Fibroblast of skin of right quadriceps (primary cell): Measurements from ENCODE around the gene RGS9.

ENCODE experiments used
- DNase-seq: peaks from one replicate; pipeline ENCODE4 v3.0.0-alpha.2; 2013

Gene RGS9

DNA sequence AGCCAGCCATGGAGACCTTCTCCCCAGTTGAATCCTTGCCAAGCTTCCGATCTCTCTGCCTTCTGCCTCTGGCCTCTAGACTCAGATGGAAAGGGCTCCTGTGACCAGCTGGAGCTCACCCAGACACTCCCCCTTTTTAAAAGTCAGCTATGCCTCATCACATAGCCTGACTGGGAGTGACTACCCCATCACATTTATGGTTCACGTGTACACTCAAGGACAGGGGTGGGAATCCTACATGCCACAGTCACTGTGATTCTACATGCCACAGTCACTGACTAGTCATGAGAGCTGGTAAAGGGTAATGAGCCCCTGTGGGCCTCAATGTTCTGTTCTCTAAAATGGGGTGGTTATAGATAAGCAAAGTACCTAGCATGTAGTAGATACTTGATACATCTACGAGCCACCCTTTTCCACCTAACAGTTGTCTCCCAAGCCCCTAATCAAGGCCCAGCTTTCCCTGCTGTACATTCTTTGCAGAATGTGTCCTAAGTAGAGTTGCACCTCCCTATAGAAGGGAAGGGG, 85.1 kb downstream of the RGS9 start:
- peak; percentile 32 for DNase-seq

DNA sequence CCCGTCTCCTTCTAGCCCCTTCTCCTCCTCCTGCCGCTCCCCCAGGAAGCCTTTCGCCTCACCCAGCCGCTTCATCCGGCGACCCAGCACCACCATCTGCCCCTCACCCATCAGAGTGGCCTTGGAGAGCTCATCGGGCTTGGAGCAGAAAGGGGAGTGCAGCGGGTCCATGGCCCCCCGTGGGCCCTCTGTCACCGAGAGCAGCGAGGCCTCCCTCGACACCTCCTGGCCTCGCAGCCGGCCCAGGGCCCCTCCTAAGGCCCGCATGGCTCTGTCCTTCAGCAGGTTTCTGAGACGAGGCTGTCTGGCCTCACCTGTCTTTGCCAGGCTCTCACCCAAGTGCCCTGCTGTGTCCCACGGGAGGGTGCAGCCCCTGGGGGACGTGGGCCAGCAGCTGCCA, 87.9 kb downstream of the RGS9 start:
- DNase-seq = no peak

DNA sequence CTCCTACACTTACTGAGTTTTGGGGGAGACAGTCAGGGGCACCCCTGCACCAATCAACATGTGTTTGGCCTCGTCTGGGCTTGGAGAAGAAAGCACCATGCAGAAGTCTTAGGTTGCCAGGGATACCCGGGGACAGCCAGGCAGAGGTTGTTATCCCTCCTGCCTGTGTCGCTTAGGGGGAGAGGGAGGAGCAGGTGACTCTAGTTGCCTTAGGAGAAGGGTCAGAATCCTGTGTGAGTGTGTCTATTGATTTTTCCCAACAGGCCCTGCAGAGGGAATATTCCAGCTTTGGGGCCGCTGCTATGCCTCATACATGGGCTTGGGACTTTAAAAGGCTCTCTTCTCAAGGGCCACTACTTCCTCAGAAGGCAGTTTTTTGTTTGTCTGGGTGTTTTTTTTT, 89.1 kb downstream of the RGS9 start:
- DNase-seq = no peak

DNA sequence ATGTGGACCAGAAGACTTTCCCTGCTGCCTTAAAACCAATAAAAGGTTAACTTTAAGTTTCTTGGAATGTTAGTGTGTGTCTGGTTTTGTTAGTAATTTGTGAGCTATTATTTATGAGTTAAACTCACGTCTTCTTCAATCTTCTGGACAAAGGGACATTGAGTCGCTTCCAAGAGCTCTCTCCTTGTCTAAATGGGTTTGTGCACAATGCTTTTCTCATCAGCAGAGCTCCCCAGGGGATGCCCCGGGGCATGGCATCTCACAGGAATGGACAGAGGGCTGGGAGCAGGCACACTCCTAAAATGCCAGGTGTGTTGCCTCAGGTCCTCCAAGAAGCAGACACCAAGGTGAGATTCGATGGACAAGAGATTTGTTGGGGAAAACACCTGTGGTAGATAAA, 90.5 kb downstream of the RGS9 start:
- DNase-seq = no peak

DNA sequence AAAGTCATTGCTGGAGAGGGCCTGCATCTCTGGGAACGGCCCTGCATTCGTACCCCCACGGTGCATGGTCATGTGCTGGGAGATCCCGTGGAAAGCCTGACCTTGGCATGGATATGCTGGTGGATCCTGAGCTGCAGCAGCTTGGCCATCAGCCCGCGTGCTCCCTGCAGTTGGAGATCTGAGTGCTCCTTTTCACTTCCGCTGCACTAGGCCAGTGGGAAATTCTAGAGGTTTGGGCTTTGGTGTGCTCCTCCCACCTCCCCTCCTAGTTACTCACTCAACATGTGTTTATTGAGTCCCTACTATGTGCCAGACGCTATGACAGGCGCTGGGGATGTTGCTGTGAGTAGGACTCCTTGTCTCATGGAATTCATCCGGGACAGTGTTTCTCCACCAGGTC, 91.1 kb downstream of the RGS9 start:
- DNase-seq = no peak

DNA sequence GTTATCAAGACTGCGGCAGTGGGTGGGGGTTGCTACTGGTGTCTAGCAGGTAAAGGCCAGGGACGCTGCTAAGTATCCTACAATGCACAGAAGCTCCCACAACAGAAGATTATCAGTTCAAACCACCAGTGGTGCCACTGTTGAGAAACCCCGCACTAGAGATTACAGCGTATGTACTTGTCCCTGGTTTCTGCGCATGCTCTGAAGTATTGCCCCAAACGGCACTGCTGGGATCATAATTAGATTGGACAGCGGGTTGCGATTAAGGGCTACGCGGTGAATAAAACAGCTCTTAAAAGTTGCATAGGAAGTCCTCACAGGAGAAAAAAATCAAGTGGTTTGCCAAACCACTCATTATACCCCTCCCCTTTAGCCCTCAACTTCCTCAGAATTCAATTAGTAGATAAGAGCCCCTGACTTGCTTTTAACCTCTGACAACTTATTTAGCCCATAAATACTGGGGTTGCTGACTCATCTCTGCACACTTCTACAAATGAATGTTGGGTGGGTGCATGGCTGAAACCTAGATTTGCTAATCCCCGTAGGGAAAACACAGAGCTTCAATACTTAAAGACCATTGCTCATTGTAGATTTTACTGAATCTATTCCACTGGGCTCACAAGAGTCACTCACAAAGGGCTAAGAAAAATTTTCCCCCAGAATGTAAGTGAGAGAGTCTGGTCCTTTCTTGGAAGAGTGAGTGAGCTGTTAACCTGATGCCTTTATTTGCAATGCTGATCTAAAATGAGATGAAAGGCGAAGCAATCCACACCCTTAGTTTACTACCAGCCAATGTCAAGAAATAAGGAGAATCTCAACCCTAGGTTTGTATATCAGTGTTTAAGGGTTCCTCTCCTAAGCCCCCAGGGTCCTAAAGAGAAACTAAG, 91.8 kb downstream of the RGS9 start:
- DNase-seq = peak; percentile 81

DNA sequence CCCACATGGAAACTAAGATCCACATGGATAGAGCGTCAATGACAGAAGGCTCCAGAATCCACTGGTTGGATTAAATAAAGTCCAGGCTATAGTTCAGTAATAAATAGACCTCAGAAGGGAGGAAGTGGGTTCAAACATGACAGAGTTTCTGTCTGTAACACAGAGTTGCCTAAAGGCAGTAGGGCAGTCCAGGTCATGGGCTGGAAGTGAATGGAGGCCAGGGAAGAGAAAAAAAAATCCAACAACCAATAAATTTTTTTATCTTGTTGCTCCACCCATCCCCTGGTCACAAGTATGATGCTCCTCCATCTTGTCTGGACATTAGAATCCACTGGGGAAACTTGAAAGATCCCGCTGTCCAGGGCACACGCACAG, 92.4 kb downstream of the RGS9 start:
- no peak for DNase-seq

DNA sequence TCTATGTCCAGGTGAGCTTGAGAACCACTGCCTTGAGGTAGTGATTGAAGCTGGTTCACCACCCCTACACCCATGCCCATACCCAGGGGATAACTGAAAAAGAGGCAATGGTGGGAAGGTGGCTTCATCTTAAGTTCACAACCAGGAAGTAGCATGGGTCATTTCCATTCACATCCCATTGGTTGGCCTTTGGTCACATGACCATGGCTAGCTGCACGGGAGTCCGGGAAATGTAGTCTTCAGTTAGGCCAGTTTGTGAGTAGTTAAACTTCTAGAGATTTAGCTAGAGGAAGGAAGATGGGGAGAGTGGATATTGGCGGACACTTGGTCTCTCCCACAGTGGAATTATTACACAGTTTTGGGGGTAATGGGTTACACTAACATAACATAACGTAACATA, 92.9 kb downstream of the RGS9 start:
- DNase-seq = no peak

DNA sequence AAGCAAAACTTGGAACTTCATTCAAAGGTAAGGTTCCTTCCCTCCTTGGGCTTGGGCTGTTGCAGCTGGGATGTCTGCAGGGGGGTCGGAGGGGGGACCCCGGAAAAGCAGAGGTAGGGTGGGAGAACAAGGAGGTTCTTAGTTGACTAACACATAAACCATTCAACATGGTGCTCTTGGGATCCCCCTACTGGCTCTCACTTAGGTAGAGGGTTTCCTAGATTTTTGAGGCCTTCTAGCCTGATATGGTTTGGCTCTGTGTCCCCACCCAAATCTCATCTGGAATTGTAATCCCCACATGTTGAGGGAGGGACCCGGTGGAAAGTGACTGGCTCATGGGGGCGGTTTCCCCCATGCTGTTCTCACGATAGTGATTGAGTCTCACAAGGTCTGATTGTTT, 93.9 kb downstream of the RGS9 start:
- no peak for DNase-seq

DNA sequence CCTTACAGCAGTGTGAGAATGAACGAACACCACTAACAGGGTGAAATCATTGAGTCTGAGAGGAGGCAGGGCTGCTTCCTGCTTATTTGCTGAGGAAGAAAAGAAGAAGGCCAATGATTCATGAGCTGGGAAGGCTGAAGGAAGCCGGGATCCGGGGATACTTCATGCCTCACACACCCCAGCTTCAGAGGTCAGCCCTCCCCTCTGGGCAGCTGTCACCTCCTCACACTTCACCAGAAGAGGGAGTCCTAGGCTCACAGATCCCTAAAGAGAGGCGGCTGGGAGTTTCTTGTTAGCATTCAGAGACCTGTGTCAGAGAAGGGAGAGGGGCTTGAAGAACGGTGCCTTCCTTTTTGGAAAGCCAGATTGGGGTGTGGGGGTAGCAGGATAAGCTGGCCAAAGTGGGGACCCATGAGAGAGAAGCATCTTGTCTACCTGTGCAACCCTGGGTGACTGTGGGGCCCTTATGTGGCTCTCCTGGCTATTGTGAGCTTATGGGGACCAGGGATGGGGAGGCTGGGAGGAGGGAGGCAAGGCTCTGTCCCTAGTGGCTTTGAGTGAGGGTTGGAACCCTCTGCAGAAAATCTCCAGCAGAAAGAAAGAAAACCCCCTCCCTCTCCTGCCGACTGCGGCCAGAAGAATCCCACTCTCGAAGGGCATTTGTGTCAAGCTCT, 94.6 kb downstream of the RGS9 start:
- peak; percentile 86 for DNase-seq

DNA sequence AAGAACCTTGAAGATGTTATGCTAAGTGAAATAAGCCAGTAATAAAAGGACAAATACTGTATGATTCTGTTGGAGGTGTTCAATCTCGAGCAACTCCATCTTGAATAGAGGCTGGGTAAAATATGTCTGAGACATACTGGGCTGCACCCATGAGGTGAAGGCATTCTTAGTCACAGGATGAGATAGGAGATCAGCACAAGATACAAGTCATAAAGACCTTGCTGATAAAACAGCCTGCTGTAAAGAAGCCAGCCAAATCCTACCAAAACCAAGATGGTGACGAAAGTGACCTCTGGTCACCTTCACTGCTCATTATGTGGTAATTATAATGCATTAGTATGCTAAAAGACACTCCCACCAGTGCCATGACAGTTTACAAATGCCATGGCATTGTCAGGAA, 98.1 kb downstream of the RGS9 start:
- no peak for DNase-seq

DNA sequence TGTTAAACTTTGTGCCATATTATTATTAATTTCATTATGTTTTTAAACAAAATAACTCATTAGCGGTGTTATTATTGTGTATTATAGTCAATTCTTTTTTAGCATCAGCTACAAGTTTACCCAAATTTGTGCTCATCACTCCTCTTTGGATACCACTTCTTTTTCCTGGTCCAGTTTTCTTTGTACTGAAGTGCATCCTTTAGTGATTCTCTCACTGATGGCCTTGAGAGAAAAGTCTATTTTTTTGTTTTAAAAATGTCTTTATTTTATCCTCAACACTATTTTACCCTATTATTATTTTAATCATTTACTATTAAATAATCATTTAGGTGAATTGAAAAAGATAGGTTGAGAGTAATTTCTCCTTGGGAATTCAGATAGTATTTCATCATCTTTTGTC, 99.2 kb downstream of the RGS9 start:
- DNase-seq = no peak

DNA sequence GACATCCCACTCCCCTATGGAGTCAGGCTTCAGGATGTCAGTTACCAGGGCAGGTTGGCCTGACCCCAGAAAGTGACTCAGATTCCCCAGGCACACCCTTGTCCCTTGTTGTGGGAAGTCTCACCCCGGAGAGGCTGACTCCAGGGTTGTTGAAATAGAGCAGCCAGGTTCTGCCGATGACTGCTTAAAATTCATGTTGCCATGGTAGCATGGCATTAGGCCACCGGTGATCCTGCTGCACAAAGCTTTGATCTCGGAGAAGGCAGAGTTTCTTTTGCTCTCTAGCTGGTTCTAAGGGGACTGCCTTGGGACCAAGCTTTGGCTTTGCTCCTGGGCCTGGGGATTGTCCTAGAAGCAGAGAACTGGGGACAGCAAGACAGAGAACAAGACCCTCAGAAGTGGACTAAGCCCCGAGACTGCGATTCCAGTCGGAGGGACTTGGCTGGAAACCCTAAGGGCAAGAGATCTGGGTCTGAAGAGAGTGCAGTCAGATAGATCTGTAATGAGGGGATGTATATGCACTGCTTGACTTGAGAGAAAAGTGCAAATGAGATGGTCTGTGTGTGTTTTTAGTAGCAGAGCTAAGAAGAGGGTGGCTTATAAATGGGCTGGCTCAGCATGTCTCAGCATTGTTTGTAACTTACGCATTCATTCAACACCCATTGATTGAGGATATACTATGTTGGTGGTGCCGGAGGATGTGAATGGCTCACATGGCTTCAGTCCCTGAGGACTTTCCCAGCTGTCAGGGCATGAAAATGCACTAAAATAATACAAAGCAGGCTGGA, 106.9 kb downstream of the RGS9 start:
- DNase-seq = peak; percentile 35

DNA sequence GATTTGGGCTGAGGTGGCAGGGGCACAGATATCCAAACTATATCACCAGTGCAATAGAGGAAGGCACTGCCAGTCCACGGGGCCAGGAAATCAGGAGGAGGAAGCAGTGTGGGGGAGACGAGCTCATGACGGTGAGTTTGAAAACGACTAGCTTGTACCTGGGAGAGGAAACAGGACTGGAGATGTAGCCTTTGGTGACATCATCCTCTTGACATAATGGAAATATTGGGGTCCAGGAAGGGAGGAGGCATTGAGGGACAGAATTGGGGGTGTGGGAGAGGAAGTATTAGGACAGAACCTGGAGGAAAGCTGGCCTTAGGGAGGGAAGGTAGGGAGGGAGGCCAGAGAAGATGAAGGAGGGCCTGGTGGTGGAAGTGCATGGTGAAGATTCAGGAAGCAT, 109.1 kb downstream of the RGS9 start:
- no peak for DNase-seq

DNA sequence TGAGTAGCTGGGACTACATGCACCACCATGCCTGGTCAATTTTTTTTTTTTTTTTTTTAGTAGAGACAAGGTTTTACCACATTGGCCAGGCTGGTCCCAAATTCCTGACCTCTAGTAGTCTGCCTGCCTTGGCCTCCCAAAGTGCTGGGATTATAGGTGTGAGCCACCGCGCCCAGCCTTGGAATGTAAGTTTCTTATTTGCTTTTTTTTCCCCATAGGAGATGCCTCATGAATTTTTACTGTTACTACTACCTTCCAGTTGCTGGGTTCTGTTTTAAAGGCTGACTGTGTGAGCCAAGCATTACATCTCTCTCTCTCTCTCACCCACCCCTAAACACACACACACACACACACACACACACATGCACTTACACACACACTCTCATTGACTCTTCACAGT, 112.6 kb downstream of the RGS9 start:
- no peak for DNase-seq

DNA sequence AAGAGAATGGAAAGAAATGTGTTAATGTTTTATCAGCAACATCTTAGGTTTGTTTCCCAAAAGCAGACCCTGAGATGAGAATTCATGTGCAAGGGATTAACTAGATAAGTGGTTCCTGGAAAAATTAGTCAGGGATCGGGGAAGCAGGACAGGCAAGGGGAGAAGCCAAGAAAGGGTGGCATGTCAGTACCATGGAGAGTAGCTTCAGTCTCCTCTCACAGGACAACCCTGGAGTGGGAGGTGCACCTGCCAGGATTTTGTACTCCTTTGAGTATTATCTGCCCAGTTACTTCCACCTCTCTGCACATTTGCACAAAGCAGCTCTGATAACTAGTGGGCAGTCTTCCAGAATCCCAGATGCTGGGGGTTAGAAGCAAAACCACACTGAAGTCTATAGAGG, 117.0 kb downstream of the RGS9 start:
- no peak for DNase-seq

DNA sequence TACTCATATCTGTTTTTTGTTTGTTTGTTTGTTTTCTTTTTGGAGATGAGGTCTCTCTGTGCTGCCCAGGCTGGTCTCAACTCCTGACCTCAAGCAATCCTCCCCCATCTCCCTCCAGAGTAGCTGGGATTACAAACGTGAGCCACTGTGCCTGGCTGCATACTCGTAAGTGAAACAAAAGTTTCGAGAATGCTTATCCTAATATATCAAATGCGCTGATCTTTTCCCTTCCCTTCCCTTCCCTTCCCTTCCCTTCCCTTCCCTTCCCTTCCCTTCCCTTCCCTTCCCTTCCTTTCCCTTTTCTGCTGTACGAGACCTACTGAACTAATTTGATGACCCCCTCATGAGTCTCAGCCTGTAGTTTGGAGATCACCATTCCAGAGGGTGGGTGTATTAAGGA, 122.1 kb downstream of the RGS9 start:
- no peak for DNase-seq

DNA sequence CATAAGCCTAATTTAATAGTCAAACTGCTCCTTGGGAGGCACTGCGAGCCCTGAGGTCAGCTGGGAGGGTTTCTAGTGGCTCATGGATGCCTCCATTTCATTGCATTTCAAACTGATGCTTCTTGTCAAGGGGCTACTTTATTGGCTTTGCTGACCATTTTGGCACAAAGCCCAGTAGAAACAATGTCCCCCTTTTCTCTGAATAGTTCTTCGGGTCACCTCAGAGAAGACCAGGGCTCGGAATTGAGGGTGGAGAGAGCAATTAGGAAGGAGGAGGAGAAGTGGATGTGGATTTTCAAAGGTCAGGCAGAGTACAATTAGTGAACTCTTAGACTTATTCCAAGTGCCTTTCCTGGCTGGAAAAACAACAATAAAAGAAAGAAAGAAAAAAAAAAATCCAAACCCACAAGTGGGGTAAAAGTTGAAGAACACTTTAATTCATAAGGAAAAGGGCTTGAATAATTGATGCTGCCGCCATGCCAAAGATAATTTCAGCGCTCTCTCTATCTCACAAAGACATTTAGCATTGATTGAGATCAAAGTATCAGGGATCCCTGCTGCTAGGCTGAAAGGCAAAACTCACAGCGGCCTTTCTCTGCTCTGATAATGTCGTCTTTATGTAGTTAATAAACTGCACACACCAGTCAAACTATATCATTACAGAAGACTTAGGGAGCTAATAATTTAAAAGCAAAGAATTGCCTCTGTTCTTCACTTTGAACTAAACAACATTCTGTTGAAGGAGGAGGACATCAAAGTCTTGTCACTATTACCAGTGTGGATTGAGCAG, 122.7 kb downstream of the RGS9 start:
- DNase-seq = no peak

DNA sequence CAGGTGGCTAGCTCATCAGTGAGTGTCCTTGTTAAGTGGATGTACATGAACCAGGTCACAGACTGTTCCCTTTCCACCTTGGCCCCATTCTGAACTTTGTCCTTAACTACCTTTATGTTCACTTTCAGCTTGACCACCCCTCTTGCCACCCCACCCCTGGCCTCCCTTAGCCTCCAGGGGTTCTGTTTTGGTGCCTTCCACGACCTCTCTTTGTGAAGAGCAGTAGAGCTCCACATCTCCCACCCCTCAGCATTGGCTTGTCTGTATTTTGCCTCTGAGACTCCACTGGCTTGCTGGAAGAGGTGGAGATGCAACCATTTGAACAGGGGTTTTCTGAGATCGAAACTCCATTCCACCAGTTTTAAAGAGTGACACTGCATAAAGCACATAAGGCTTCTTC, 123.5 kb downstream of the RGS9 start:
- no peak for DNase-seq

DNA sequence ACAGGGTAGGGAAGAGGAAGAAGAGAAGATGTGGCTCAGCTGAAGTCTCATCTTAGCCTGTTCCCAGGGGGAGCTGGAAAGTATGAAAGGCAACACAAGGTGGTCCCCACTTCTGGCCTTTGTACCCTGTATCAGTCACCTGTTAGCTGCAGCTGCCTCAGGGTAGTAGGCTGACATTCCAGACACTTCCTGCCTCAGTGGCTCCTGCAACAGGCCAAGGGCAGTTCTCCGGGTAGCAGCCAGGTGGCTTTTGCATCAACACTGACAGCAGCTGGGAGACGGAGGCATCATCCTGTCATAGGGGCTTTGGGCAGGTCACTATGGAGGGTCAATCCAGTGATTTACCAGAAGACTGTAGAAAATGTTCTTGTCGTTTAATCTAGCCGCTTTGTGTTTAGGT, 124.0 kb downstream of the RGS9 start:
- DNase-seq = no peak

DNA sequence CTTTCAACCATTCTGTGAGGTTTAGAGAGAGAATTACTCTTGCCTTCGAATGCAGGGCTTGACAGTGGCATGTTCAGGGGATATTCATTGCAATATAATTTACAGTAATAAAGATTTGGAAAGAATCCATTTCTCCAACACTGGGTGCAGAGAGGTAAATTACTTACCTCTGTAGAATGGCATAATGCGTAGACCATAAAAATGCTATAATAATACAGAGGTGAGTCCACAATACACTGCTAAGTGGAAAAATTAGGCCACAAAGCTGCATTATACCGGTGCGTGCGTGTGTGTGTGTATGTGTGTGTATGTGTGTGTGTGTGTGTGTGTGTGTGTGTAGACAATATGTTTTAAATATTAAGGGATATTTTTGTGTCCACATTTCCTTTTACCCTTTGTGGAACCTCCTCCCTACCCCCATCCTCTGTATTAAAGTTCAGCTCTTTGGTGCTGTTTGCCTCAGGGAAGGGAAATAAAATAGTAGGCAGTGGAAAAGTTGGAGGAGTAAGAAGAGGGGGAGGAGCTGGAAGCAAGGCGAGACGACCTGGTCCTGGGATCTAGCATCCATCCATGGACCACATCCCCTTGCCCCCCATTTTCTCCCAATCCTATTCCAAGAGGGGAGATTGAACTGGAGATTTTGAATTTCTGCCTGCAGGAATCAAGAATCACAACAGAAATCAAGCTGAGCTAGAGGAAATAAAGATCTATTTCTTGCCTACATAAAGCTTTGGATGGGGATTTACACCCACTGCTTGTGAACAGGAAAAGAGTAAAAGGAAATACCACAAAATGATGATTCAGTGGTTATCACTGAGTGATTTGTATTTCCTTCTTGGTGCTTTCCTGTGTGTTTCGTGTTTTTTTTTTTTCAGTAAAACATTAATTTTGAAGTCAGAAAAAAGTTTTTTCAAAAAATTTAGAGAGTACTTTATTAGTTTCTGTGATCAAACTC, 124.8 kb downstream of the RGS9 start:
- DNase-seq = peak; percentile 67

DNA sequence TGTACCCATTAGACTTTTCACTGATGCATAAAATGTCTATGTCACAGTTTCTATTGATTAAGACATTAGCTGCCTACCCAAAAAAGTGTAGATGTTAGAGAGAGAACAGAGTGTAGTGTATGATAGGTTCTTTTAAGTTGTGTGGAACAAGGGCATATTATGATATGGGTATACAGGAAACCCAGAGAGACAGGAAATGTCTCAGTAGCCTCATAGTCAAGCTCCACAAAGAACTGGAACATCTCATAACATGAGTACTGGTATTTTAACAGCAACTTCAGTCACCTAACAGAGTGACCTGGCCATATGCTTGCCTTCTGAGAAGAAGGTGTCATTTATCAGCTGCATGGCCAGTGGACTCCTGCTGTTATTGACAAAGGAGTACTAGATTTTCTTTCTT, 128.1 kb downstream of the RGS9 start:
- no peak for DNase-seq
